ENCODE results near the gene KRTAP9-8. TPM values are rescaled to one million over a fixed set of nuclear protein-coding genes. Genes with fewer than 3 reads are reported as not detected.
"Not testable (repeated sequence)": the region's sequence is repeated elsewhere in the genome, so short reads cannot be mapped to it uniquely, and the experiment has no call there.

KRTAP9-8 gene
- total RNA-seq, 2 experiments from 2014 or later: not detected

- no peak for DNase-seq
- Mint-ChIP-seq H3K36me3 (ENCODE audit: low read depth) (no peaks in the 10 kb centered on the region), H3K27ac (no peak overlapping the region), H3K27me3 (ENCODE audit: low read depth) (no peaks in the 10 kb centered on the region), H3K4me1 (ENCODE audit: low read depth) (no peaks in the 10 kb centered on the region), H3K4me3 (no peak overlapping the region), H3K9me3 (no peaks in the 10 kb centered on the region)
- CTCF ChIA-PET: no interaction called here
- intact Hi-C loops (cut with micrococcal nuclease): no loop called here
These were observed 6.1 kb upstream of the KRTAP9-8 start for GRCh38 chr17:41231731-41232130.

- intact Hi-C loops (cut with micrococcal nuclease); H3K4me3 Mint-ChIP-seq; H3K9me3 Mint-ChIP-seq; H3K27ac Mint-ChIP-seq; DNase-seq; H3K4me1 Mint-ChIP-seq (ENCODE audit: low read depth); H3K36me3 Mint-ChIP-seq (ENCODE audit: low read depth); H3K27me3 Mint-ChIP-seq (ENCODE audit: low read depth): not testable (repeated sequence)
- CTCF ChIA-PET: interaction anchor here (0.6 kb wide), 1 partner anchor 270 kb away, joined by 3 read pairs; no protein-coding TSS in a partner anchor
These were observed 5.2 kb upstream of the KRTAP9-8 start, which contains the start of gene KRTAP9-3 for GRCh38 chr17:41232399-41233105. Gene KRTAP9-3 (plus strand): TSS chr17:41232449. CDS start chr17:41232502, 53 bp downstream.

GRCh38 chr17:41237116-41237515 is 683 bp upstream of the KRTAP9-8 start:
- CTCF ChIA-PET; H3K27me3 Mint-ChIP-seq (ENCODE audit: low read depth); H3K36me3 Mint-ChIP-seq (ENCODE audit: low read depth); H3K27ac Mint-ChIP-seq; H3K4me1 Mint-ChIP-seq (ENCODE audit: low read depth); DNase-seq; H3K4me3 Mint-ChIP-seq; H3K9me3 Mint-ChIP-seq; intact Hi-C loops (cut with micrococcal nuclease): not testable (repeated sequence)

GRCh38 chr17:41246995-41247787 is 9.4 kb downstream of the KRTAP9-8 start:
- H3K27ac Mint-ChIP-seq; DNase-seq; H3K4me1 Mint-ChIP-seq (ENCODE audit: low read depth); intact Hi-C loops (cut with micrococcal nuclease); H3K36me3 Mint-ChIP-seq (ENCODE audit: low read depth); H3K9me3 Mint-ChIP-seq; H3K27me3 Mint-ChIP-seq (ENCODE audit: low read depth); H3K4me3 Mint-ChIP-seq: not testable (repeated sequence)
- CTCF ChIA-PET: interaction anchor here (0.6 kb wide), 1 partner anchor 315 kb away, joined by 3 read pairs; no protein-coding TSS in a partner anchor

- DNase-seq; H3K4me1 Mint-ChIP-seq (ENCODE audit: low read depth); CTCF ChIA-PET; H3K36me3 Mint-ChIP-seq (ENCODE audit: low read depth); H3K27me3 Mint-ChIP-seq (ENCODE audit: low read depth); H3K4me3 Mint-ChIP-seq; H3K9me3 Mint-ChIP-seq; H3K27ac Mint-ChIP-seq; intact Hi-C loops (cut with micrococcal nuclease): not testable (repeated sequence)
These were observed 11.9 kb downstream of the KRTAP9-8 start, which contains the start of gene KRTAP9-4 for GRCh38 chr17:41249637-41250240. Gene KRTAP9-4 (plus strand): TSS chr17:41249687. CDS start chr17:41249721, 34 bp downstream.

GRCh38 chr17:41251261-41251660 is 13.5 kb downstream of the KRTAP9-8 start:
- Mint-ChIP-seq H3K36me3 (ENCODE audit: low read depth) (no peaks in the 10 kb centered on the region), H3K9me3 (no peaks in the 10 kb centered on the region), H3K4me1 (ENCODE audit: low read depth) (no peaks in the 10 kb centered on the region), H3K27ac (no peak overlapping the region), H3K27me3 (ENCODE audit: low read depth) (peaks cover 3% of the 10 kb centered on the region), H3K4me3 (no peak overlapping the region)
- intact Hi-C loops (cut with micrococcal nuclease): no loop called here
- CTCF ChIA-PET: no interaction called here
- DNase-seq: no peak

- intact Hi-C loops (cut with micrococcal nuclease): no loop called here
- CTCF ChIA-PET: no interaction called here
- Mint-ChIP-seq H3K27me3 (ENCODE audit: low read depth) (peaks cover 3% of the 10 kb centered on the region), H3K27ac (no peak overlapping the region), H3K9me3 (no peaks in the 10 kb centered on the region), H3K4me1 (ENCODE audit: low read depth) (no peaks in the 10 kb centered on the region), H3K36me3 (ENCODE audit: low read depth) (no peaks in the 10 kb centered on the region), H3K4me3 (no peak overlapping the region)
- no peak for DNase-seq
These were observed 17.1 kb downstream of the KRTAP9-8 start for GRCh38 chr17:41254861-41255260.

GRCh38 chr17:41255381-41256290 is 17.8 kb downstream of the KRTAP9-8 start, which contains the start of gene KRTAP9-9:
Gene KRTAP9-9 (plus strand): TSS chr17:41255384.
- DNase-seq; H3K4me1 Mint-ChIP-seq (ENCODE audit: low read depth); H3K4me3 Mint-ChIP-seq; intact Hi-C loops (cut with micrococcal nuclease); CTCF ChIA-PET; H3K36me3 Mint-ChIP-seq (ENCODE audit: low read depth); H3K27me3 Mint-ChIP-seq (ENCODE audit: low read depth); H3K27ac Mint-ChIP-seq; H3K9me3 Mint-ChIP-seq: not testable (repeated sequence)

- CTCF ChIA-PET: interaction anchor here (0.6 kb wide), 1 partner anchor 623 kb away, joined by 4 read pairs; no protein-coding TSS in a partner anchor
- Mint-ChIP-seq H3K36me3 (ENCODE audit: low read depth) (no peaks in the 10 kb centered on the region), H3K9me3 (no peaks in the 10 kb centered on the region), H3K4me1 (ENCODE audit: low read depth) (no peaks in the 10 kb centered on the region), H3K27ac (no peak overlapping the region), H3K27me3 (ENCODE audit: low read depth) (peaks cover 3% of the 10 kb centered on the region), H3K4me3 (no peak overlapping the region)
- DNase-seq: no peak
- intact Hi-C loops (cut with micrococcal nuclease): no loop called here
These were observed 18.5 kb downstream of the KRTAP9-8 start for GRCh38 chr17:41256291-41256685.

GRCh38 chr17:41258406-41258805 is 20.6 kb downstream of the KRTAP9-8 start:
- intact Hi-C loops (cut with micrococcal nuclease): no loop called here
- CTCF ChIA-PET: no interaction called here
- DNase-seq: no peak
- Mint-ChIP-seq H3K9me3 (no peaks in the 10 kb centered on the region), H3K36me3 (ENCODE audit: low read depth) (no peaks in the 10 kb centered on the region), H3K4me1 (ENCODE audit: low read depth) (no peaks in the 10 kb centered on the region), H3K4me3 (no peak overlapping the region), H3K27ac (no peak overlapping the region), H3K27me3 (ENCODE audit: low read depth) (no peaks in the 10 kb centered on the region)

- H3K9me3 Mint-ChIP-seq: no peaks in the 10 kb centered on the region
- no peaks in the 10 kb centered on the region for H3K27me3 Mint-ChIP-seq (ENCODE audit: low read depth)
- no peak for DNase-seq
- H3K27ac Mint-ChIP-seq: no peak overlapping the region
- intact Hi-C loops (cut with micrococcal nuclease): no loop called here
- no peak overlapping the region for H3K4me3 Mint-ChIP-seq
- CTCF ChIA-PET: no interaction called here
- H3K4me1 Mint-ChIP-seq (ENCODE audit: low read depth): no peaks in the 10 kb centered on the region
- no peaks in the 10 kb centered on the region for H3K36me3 Mint-ChIP-seq (ENCODE audit: low read depth)
These were observed 25.4 kb downstream of the KRTAP9-8 start for GRCh38 chr17:41263212-41263611.

GRCh38 chr17:41264599-41264998 is 26.8 kb downstream of the KRTAP9-8 start:
- H3K36me3 Mint-ChIP-seq (ENCODE audit: low read depth): no peaks in the 10 kb centered on the region
- DNase-seq: no peak
- CTCF ChIA-PET: no interaction called here
- H3K27ac Mint-ChIP-seq: no peak overlapping the region
- no peaks in the 10 kb centered on the region for H3K9me3 Mint-ChIP-seq
- no peaks in the 10 kb centered on the region for H3K27me3 Mint-ChIP-seq (ENCODE audit: low read depth)
- H3K4me3 Mint-ChIP-seq: no peak overlapping the region
- H3K4me1 Mint-ChIP-seq (ENCODE audit: low read depth): no peaks in the 10 kb centered on the region
- intact Hi-C loops (cut with micrococcal nuclease): loop anchor here (1.0 kb wide), 1 partner anchor 12 kb away; no protein-coding TSS in a partner anchor

All from activated naive CD4-positive, alpha-beta T cell treated with anti-CD3 and anti-CD28 coated beads for 36 hours (primary cell).